Stimulated activated effector memory CD8-positive, alpha-beta T cell treated with anti-CD3 and anti-CD28 coated beads, Interleukin-12 subunit alpha, Interleukin-12 subunit beta, amount 100 ng/mL, for 72 hours (primary cell): ENCODE data around the gene HPCAL1.
A peak's percentile ranks its signal among the peaks of the same experiment; 100 is the strongest.

ENCODE experiments used
- ATAC-seq: fragments of 150-1000 bp; cut with Tn5 transposase; 2 replicates; pipeline ENCODE4 v1.10.0; 2021
- DNase-seq, 2 donors: peaks; one replicate each; pipeline ENCODE4 v3.0.0; 2021 to 2022; ENCODE audit warnings: low spot score in 2 of 2
- H3K27ac Mint-ChIP-seq: one replicate; pipeline ENCODE4 v1.8.0; 2022; ENCODE audit warnings: mild to moderate bottlenecking, mixed read lengths
- H3K36me3 Mint-ChIP-seq: one replicate; pipeline ENCODE4 v1.8.0; 2022; ENCODE audit warnings: mild to moderate bottlenecking, mixed read lengths
- H3K4me1 Mint-ChIP-seq: one replicate; pipeline ENCODE4 v1.8.0; 2022; ENCODE audit warnings: mixed read lengths
- H3K4me3 Mint-ChIP-seq: one replicate; pipeline ENCODE4 v1.8.0; 2022; ENCODE audit warnings: mild to moderate bottlenecking, mixed read lengths
- H3K9me3 Mint-ChIP-seq: one replicate; pipeline ENCODE4 v1.8.0; 2022; ENCODE audit warnings: mixed read lengths

Gene HPCAL1

GRCh38 chr2:10303181-10303693, 533 bp downstream of the HPCAL1 start:
- ATAC-seq (peak; percentile 29), DNase-seq (peak; percentile 20 to 62)
- peak overlapping the region; percentile 75 for H3K27ac Mint-ChIP-seq
- H3K4me3 Mint-ChIP-seq = peak overlapping the region; percentile 92
- peaks cover 68% of the 10 kb centered on the region for H3K4me1 Mint-ChIP-seq
- H3K36me3 Mint-ChIP-seq = peaks cover 6% of the 10 kb centered on the region
- no peaks in the 10 kb centered on the region for H3K9me3 Mint-ChIP-seq

DNA sequence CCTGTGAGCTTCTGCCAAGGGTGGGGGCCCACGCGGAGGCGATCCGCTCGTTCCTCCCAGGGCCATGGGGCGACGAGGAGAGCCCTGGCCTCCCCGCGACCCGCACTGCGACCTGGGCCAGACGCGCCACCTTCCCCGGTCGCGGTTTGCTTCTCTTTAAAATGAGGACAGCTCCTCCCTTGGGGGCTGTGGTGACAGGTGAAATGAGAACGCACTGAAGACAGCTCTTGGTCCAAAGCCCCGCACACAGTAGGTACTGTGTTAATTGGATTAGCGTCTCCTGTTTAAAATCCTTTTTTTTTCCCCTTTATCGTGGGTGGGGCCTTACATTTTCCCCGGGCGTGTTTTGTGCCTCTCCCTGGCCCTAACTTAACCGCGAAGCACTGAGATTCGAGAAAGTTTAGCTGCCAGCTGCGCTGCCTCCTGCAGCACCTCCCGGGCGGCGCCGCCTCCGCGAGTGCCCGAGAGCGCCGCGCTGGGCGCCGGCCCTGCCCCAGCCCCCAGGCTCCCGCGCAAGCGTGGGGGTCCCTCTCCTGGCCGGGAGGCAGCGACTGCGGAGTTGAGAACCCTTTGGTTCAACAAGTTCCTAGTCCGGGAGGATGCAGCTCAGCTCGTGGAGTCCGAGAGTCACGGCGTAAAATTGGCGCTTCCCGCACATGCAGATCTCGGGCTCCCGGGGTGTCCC, 1.1 kb downstream of the HPCAL1 start:
- Mint-ChIP-seq H3K9me3 (no peaks in the 10 kb centered on the region), H3K27ac (peak overlapping the region; percentile 75), H3K4me1 (peaks cover 67% of the 10 kb centered on the region), H3K36me3 (peaks cover 6% of the 10 kb centered on the region), H3K4me3 (peak overlapping the region; percentile 92)
- DNase-seq (peak; percentile 35 to 71), ATAC-seq (peak; percentile 31)

GRCh38 chr2:10304458-10305253, 2.0 kb downstream of the HPCAL1 start:
- H3K27ac Mint-ChIP-seq = peak overlapping the region; percentile 75
- ATAC-seq (no peak), DNase-seq (no peak)
- H3K9me3 Mint-ChIP-seq = no peaks in the 10 kb centered on the region
- H3K4me1 Mint-ChIP-seq = peaks cover 68% of the 10 kb centered on the region
- peaks cover 6% of the 10 kb centered on the region for H3K36me3 Mint-ChIP-seq
- H3K4me3 Mint-ChIP-seq = peak overlapping the region; percentile 92

DNA sequence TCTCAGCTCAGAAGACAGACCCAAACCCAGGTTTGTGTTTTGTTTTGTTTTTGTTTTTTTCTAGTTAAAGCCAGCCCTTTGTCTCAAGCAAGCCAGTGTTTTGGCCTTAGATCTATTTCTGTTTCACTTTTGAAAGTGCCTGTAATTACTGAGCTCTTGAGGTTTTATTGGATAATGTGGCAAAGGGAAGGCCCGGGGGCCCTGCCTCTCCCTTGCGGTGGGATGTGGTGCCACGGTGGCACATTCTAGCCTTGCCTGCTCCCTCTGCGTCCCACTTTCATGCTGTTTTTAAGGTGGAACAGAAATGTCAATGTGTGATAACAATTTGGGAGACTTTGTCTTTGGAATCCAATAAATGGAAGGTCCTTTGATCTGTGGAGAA, 2.5 kb downstream of the HPCAL1 start:
- Mint-ChIP-seq H3K4me3 (peak overlapping the region; percentile 92), H3K27ac (peak overlapping the region; percentile 75), H3K9me3 (no peaks in the 10 kb centered on the region), H3K4me1 (peaks cover 71% of the 10 kb centered on the region), H3K36me3 (peaks cover 6% of the 10 kb centered on the region)
- ATAC-seq = peak; percentile 19
- DNase-seq = no peak

DNA sequence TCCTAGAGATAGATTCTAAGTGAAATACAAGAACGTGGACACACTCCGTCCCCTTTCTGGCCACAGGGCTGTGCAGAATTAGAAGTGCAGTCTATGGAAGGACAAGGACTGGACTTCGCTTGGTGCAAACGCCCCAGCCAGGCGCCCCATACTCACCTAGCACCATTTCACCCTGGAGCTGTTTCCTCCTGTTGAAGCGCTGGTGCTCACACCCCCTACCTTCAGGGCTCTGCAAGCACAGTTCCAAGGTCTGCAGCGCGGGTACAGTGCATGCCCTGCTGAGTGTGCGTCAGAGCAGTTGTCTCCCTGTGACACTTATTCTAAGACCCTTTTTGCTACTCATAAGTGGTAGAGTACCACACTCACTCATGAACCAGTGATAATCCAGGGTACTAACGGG, 3.0 kb downstream of the HPCAL1 start:
- Mint-ChIP-seq H3K36me3 (peaks cover 6% of the 10 kb centered on the region), H3K4me1 (peaks cover 67% of the 10 kb centered on the region), H3K4me3 (peak overlapping the region; percentile 92), H3K9me3 (no peaks in the 10 kb centered on the region), H3K27ac (no peak overlapping the region)
- DNase-seq (no peak), ATAC-seq (peak; percentile 20)

- peak overlapping the region; percentile 47 for H3K4me3 Mint-ChIP-seq
- no peak for ATAC-seq
Measured at GRCh38 chr2:10306901-10307463, 4.3 kb downstream of the HPCAL1 start.

DNA sequence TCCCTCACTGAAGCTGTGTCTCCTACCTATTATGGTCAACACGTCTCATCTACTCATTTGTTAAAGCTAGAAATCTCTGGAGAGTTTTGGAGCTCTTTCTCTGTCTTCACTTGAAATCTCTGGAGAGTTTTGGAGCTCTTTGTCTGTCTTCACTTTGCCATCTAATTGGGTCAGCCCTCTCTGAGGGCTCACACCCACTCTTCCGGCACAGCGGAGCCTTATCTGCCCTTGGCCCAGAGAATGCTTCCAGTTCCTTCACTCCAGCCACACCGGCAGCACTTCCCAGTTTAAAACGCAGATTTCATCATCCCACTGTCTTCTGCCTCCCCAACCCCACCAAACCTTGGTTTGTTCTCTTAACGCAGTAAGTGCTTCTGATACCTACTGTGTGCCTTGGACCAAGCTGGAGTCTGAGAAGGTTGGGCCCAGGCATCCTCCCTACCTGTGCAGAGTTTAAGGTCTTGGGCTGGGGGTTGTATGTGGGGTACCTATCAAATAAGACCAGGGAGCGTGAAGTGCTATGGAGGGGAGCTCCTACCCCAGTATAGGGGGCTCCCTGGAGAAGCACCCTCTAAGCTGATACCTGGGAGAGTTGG, 5.0 kb downstream of the HPCAL1 start:
- Mint-ChIP-seq H3K9me3 (no peaks in the 10 kb centered on the region), H3K4me3 (peak overlapping the region; percentile 47), H3K4me1 (peaks cover 55% of the 10 kb centered on the region), H3K27ac (no peak overlapping the region), H3K36me3 (peaks cover 6% of the 10 kb centered on the region)
- DNase-seq (no peak), ATAC-seq (no peak)

More at GRCh38 chr2:10306901-10307463, 4.3 kb downstream of the HPCAL1 start:
- Mint-ChIP-seq H3K9me3 (no peaks in the 10 kb centered on the region), H3K36me3 (peaks cover 6% of the 10 kb centered on the region), H3K27ac (no peak overlapping the region), H3K4me1 (peaks cover 55% of the 10 kb centered on the region)
- DNase-seq = no peak

- Mint-ChIP-seq H3K9me3 (no peaks in the 10 kb centered on the region), H3K4me3 (no peak overlapping the region), H3K36me3 (peaks cover 6% of the 10 kb centered on the region), H3K27ac (no peak overlapping the region), H3K4me1 (peaks cover 50% of the 10 kb centered on the region)
- no peak for DNase-seq
- no peak for ATAC-seq
Measured at GRCh38 chr2:10308866-10309265, 6.2 kb downstream of the HPCAL1 start.

- ATAC-seq = no peak
- Mint-ChIP-seq H3K9me3 (no peaks in the 10 kb centered on the region), H3K36me3 (peaks cover 6% of the 10 kb centered on the region), H3K27ac (no peak overlapping the region), H3K4me3 (no peak overlapping the region), H3K4me1 (peaks cover 53% of the 10 kb centered on the region)
- DNase-seq = no peak
Measured at GRCh38 chr2:10309286-10309685, 6.6 kb downstream of the HPCAL1 start.

DNA sequence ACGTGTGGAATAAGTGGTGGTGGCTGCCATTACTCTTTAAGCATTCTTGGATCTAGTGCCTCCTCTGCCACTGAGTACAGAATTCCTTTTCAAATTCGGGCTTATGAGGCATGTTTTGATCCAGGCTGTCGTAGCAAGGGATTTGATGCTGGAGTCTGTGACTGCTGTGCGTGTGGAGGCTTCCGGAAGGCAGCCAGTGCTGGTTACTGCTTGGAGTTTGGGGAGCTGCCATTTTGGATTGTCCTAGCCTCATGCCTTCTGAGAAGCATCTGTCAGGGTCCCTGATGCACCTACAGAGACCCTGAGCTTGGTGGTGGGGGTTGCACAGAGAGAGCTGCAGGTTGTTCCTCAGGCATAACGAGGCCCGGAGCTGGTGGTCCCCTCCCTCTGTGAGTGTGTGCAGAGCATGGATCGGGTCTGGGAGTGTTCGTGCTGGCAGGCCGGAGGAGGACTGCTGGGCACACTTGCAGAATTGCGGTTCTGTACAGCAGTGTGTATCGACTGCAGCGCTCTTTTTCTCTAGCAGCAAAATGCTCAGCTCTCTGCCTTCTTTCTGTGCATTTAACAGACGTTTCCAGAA, 7.7 kb downstream of the HPCAL1 start:
- no peak overlapping the region for H3K27ac Mint-ChIP-seq
- no peak for ATAC-seq
- H3K4me1 Mint-ChIP-seq = peaks cover 50% of the 10 kb centered on the region
- H3K9me3 Mint-ChIP-seq = no peaks in the 10 kb centered on the region
- H3K36me3 Mint-ChIP-seq = peaks cover under 1% of the 10 kb centered on the region
- no peak overlapping the region for H3K4me3 Mint-ChIP-seq
- no peak for DNase-seq

GRCh38 chr2:10311736-10312135, 9.0 kb downstream of the HPCAL1 start:
- ATAC-seq = no peak
- H3K36me3 Mint-ChIP-seq = no peaks in the 10 kb centered on the region
- H3K9me3 Mint-ChIP-seq = no peaks in the 10 kb centered on the region
- DNase-seq = no peak
- no peak overlapping the region for H3K4me3 Mint-ChIP-seq
- no peak overlapping the region for H3K27ac Mint-ChIP-seq
- peaks cover 43% of the 10 kb centered on the region for H3K4me1 Mint-ChIP-seq

- Mint-ChIP-seq H3K4me1 (peaks cover 35% of the 10 kb centered on the region), H3K36me3 (no peaks in the 10 kb centered on the region), H3K4me3 (no peak overlapping the region), H3K27ac (no peak overlapping the region), H3K9me3 (no peaks in the 10 kb centered on the region)
- ATAC-seq (peak; percentile 66), DNase-seq (no peak)
Measured at GRCh38 chr2:10312437-10312957, 9.8 kb downstream of the HPCAL1 start.

- no peak for DNase-seq
- Mint-ChIP-seq H3K9me3 (no peaks in the 10 kb centered on the region), H3K4me3 (no peak overlapping the region), H3K36me3 (no peaks in the 10 kb centered on the region), H3K4me1 (peaks cover 35% of the 10 kb centered on the region), H3K27ac (no peak overlapping the region)
- ATAC-seq = no peak
Measured at GRCh38 chr2:10316336-10316735, 13.6 kb downstream of the HPCAL1 start.

GRCh38 chr2:10316860-10317259, 14.2 kb downstream of the HPCAL1 start:
- ATAC-seq (no peak), DNase-seq (no peak)
- Mint-ChIP-seq H3K27ac (no peak overlapping the region), H3K36me3 (no peaks in the 10 kb centered on the region), H3K4me3 (no peak overlapping the region), H3K9me3 (no peaks in the 10 kb centered on the region), H3K4me1 (peaks cover 35% of the 10 kb centered on the region)

- ATAC-seq (no peak), DNase-seq (no peak)
- Mint-ChIP-seq H3K27ac (no peak overlapping the region), H3K4me3 (no peak overlapping the region), H3K36me3 (no peaks in the 10 kb centered on the region), H3K4me1 (peaks cover 36% of the 10 kb centered on the region), H3K9me3 (no peaks in the 10 kb centered on the region)
Measured at GRCh38 chr2:10317646-10318045, 14.9 kb downstream of the HPCAL1 start.
